HG03175 (cell line): Measurements from ENCODE around the gene ZNF280A.
"Not testable (repeated sequence)": the region's sequence is repeated elsewhere in the genome, so short reads cannot be mapped to it uniquely, and the experiment has no call there.

Source experiments
- ATAC-seq: cut with Tn5 transposase; IDR thresholded peaks from one replicate; pipeline ENCODE4 v1.9.1; 2021; ENCODE audit warnings: mild to moderate bottlenecking, moderate library complexity; ENCODE audit not compliant: unreplicated experiment

The ZNF280A gene

DNA sequence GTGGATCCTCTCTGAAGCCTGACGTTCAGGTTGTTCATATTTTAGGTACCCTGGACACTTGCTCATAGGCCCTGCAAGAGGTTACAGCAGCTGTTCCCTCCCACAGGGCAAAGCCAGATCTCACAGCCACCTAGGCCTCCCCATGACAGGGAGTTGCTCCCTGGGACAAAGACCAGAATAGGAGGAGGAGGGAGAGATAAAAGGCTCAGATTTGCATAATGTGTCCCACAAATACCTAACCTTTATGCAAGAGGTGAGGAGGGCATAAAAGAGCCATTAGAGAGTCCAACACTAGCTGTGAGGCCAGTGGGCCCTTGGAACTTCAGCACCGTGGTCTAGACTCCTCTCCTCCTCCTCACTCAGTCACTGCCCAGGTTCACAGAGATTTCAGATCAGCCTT lies 45.3 kb downstream of the ZNF280A start:
- no peak for ATAC-seq

DNA sequence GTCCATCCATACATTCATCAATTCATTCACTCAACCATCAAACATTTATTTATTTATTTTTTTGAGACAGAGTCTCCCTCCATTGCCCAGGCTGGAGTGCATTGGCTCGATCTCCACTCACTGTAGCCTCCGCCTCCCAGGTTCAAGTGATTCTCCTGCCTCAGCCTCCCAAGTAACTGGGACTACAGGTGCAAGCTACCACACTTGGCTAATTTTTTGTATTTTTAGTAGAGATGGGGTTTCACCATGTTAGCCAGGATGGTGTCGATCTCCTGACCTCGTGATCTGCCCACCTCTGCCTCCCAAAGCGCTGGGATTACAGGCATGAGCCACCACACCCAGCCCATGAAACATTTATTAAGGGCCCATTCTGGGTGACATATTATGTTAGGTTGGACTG lies 49.0 kb downstream of the ZNF280A start:
- ATAC-seq: not testable (repeated sequence)

GRCh38 chr22:22469527-22469926 lies 50.5 kb downstream of the ZNF280A start:
- no peak for ATAC-seq

DNA sequence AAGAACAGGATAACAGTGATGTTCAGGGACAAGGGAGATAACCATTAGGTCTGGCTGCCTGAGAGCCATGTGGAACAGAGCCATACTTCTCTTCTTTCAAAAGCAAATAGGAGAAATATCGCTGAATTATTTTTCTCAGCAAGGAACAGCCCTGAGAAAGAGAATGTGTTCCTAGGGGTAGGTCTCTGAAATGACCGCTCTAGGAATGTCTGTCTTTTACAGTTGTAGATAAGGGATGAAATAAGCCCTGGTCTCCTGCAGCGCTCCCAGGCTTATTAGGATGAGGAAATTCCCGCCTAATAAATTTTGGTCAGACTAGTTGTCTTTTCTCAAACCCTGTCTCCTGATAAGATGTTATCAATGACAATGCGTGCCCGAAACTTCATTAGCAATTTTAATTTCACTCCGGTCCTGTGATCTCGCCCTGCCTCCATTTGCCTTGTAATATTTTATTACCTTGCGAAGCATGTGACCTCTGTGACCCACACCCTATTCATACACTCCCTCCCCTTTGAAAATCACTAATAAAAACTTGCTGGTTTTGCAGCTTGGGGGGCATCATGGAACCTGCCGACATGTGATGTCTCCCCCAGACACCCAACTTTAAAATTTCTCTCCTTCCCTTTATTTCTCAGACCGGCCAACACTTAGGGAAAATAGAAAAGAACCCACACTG lies 51.1 kb downstream of the ZNF280A start:
- not testable (repeated sequence) for ATAC-seq

- ATAC-seq: no peak
These were observed 53.0 kb downstream of the ZNF280A start for GRCh38 chr22:22467112-22467511.

- ATAC-seq: no peak
These were observed 54.3 kb downstream of the ZNF280A start for GRCh38 chr22:22465782-22466181.

- no peak for ATAC-seq
These were observed 54.9 kb downstream of the ZNF280A start for GRCh38 chr22:22465094-22465602.

DNA sequence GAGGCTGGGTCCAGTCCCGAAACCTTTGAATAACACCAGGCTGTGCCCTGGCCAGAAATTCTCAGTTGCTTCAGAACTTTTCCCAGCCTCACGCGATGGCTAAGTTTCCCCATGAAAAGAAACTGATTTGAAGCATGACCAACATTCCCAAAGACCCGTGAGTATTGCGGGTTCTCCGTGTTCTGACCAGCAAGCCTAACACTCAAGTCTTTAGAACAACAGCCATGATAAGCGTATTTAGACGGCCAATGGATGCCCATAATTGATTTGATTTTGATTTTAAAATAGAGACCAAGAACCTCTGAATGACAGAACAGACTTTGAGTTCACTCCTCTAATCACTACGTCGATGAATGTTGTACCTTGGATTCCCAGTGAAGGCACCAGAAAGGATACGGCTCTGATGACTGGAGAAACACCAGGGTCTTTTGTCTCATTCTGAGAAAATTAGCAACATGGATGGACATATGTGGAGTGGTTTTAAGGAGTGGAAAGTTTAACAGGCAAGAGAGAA lies 55.5 kb downstream of the ZNF280A start:
- no peak for ATAC-seq

DNA sequence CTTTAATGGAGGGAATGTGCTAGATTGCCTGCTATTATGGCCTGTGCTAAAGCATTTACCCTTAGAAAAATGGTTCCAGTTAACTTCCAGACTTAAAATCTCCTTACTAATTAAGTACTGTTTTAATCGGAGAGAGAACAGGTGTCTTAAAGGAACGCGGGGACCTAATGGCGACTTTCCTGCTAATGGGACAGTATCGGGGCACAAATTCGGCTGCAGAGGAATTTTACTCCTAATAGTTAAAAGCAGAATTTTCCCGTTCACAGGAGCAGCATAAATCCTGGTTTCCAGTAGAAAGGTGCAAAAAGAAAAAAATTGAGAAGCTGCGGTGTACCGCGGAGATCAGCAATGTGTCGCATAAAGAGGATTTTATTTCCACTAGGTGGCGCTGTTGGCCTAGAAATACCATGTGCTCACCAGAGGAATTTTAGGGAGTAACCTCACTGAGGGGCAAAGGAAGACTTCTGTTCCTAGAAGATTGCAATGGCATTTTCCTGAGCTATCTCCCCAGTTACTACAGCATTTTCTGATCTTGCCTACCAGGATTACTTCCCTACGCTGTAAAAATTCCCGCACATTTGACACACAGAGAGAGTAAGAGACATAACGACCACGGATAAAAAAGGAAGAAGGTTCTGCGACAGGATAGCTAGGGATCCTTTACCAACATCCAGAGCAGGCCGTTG lies 56.1 kb downstream of the ZNF280A start:
- ATAC-seq: no peak
